Upper lobe of left lung (tissue), 4 donors: ENCODE data around the gene CAPN9.

Source experiments
- CTCF ChIP-seq, 6 experiments: fragments of 450-650 bp in 4 of 6; fragments of 200-600 bp in 2 of 6; sonication (generic) in 2 of 6; IDR thresholded peaks; one replicate each; pipeline ENCODE4 v1.5.1; 2016 to 2019; ENCODE audit warnings: antibody characterized with exemption in 6 of 6
- EP300 ChIP-seq, 4 donors: sonication (generic); formaldehyde crosslinking; IDR thresholded peaks; one replicate each; pipeline ENCODE4 v1.5.1; 2017; ENCODE audit warnings: antibody characterized with exemption in 4 of 4, control low read depth in 2 of 4
- POLR2A ChIP-seq, 4 donors: fragments of 450-650 bp; IDR thresholded peaks; one replicate each; pipeline ENCODE4 v1.5.1; 2016 to 2017; ENCODE audit warnings: antibody characterized with exemption in 4 of 4, mild to moderate bottlenecking in 2 of 4
- POLR2AphosphoS5 ChIP-seq, 2 donors: sonication (generic); formaldehyde crosslinking; IDR thresholded peaks; one replicate each; pipeline ENCODE4 v1.5.1; 2017; ENCODE audit warnings: antibody characterized with exemption in 2 of 2

- TF ChIP-seq EP300 (IDR thresholded peaks at IDR 0.05): no peak
- no peak for TF ChIP-seq POLR2A (IDR thresholded peaks at IDR 0.05)
- TF ChIP-seq CTCF (IDR thresholded peaks at IDR 0.05): no peak
- no peak for TF ChIP-seq POLR2AphosphoS5 (IDR thresholded peaks at IDR 0.05)
These were observed 78.6 kb downstream of the CAPN9 start for GRCh38 chr1:230825761-230826160.
